Smooth muscle cell (in vitro differentiated cells): ENCODE measurements around the gene SEL1L2. TPM values are rescaled to one million over a fixed set of nuclear protein-coding genes. Genes with fewer than 3 reads are reported as not detected.
A peak's percentile ranks its signal among the peaks of the same experiment; 100 is the strongest.
"Not testable (repeated sequence)": the region's sequence is repeated elsewhere in the genome, so short reads cannot be mapped to it uniquely, and the experiment has no call there.

ENCODE experiments used
- DNase-seq: peaks from one replicate; lab custom pipeline; 2025; ENCODE audit not compliant: unreplicated experiment; lab: John Stamatoyannopoulos, UW
- H2AFZ ChIP-seq: fragments of 200-600 bp; sonication (generic); 2 replicates; pipeline ENCODE4 v1.6.0; 2016; ENCODE audit warnings: antibody characterized with exemption, low read depth, mild to moderate bottlenecking
- H3F3A ChIP-seq: fragments of 200-600 bp; sonication (generic); 2 replicates; pipeline ENCODE4 v1.6.0; 2017; ENCODE audit warnings: antibody characterized with exemption, low read depth
- H3K27ac ChIP-seq: fragments of 200-600 bp; sonication (generic); 2 replicates; pipeline ENCODE4 v1.5.1; 2016; ENCODE audit warnings: low read depth, mild to moderate bottlenecking
- H3K27me3 ChIP-seq: fragments of 200-600 bp; sonication (generic); 2 replicates; pipeline ENCODE4 v1.6.1; 2016; ENCODE audit warnings: low read depth, mild to moderate bottlenecking
- H3K36me3 ChIP-seq: fragments of 200-600 bp; sonication (generic); 2 replicates; pipeline ENCODE4 v1.5.1; 2016; ENCODE audit warnings: low read depth
- H3K4me1 ChIP-seq: fragments of 200-600 bp; sonication (generic); 2 replicates; pipeline ENCODE4 v1.5.1; 2016; ENCODE audit warnings: low read depth
- H3K4me2 ChIP-seq: fragments of 200-600 bp; sonication (generic); 2 replicates; pipeline ENCODE4 v1.6.0; 2016; ENCODE audit warnings: mild to moderate bottlenecking
- H3K4me3 ChIP-seq: fragments of 200-600 bp; sonication (generic); 2 replicates; pipeline ENCODE4 v1.5.1; 2016; ENCODE audit warnings: mild to moderate bottlenecking
- H3K79me2 ChIP-seq: fragments of 200-600 bp; sonication (generic); 2 replicates; pipeline ENCODE4 v1.6.0; 2016; ENCODE audit warnings: low read depth, mild to moderate bottlenecking
- H3K9ac ChIP-seq: fragments of 200-600 bp; sonication (generic); 2 replicates; pipeline ENCODE4 v1.6.0; 2016; ENCODE audit warnings: low read depth
- H3K9me3 ChIP-seq: fragments of 200-600 bp; sonication (generic); replicated peaks from 2 replicates; pipeline ENCODE4 v1.5.1; 2016; ENCODE audit warnings: low read depth
- H4K20me1 ChIP-seq: fragments of 200-600 bp; sonication (generic); 2 replicates; pipeline ENCODE4 v1.6.0; 2016; ENCODE audit warnings: low read depth
- WGBS: methylation state at CpG from one replicate; pipeline ENCODE4 v1.1.7; 2016; ENCODE audit warnings: low lambda C conversion rate; 5-methylcytosine and 5-hydroxymethylcytosine counted together
- polyA plus RNA-seq: library from polyadenylated mRNA; unstranded; fragments of >200 nt; fragmentation: Nextera tagmentation; extraction: Ambion mirVana; gene quantifications from 2 replicates; pipeline ENCODE4 v1.2.1, GENCODE V29; 2016
- total RNA-seq: library from RNA; depleted of rRNA; stranded (reverse); fragments of >200 nt; gene quantifications from 2 replicates; pipeline ENCODE4 v1.2.3, GENCODE V29; 2014
- TF ChIP-seq, protein P1 (sequence below): fragments of 200-600 bp; sonication (generic); IDR thresholded peaks from 2 replicates; pipeline ENCODE4 v1.5.1; 2017; ENCODE audit warnings: borderline replicate concordance, mild to moderate bottlenecking, antibody characterized with exemption; ENCODE audit not compliant: insufficient read depth, poor library complexity, severe bottlenecking

The SEL1L2 gene
- total and polyA plus RNA-seq, 2 experiments from 2014 or later, result not detected

DNA sequence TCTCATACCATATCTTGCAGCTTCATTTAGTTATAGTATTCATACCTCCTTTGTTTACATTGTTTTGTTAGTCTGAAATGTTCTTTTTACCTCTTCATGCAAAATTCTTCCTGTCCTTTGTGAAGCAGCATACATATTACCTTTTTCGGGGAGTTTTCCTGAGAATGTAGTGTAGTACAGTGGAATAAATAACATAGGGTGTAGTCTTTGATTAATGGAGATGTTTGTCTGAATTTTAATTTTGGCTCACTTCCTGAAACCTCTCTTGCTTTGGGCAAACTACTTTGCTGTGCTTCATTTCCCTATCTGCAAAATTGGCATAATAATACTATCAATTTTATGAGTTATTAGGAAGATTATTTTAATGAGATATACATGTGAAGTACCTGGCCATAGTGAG is 10.5 kb upstream of the SEL1L2 start:
- WGBS, result 91% methylated on average over 1 of the region's 1 CpG
- Histone ChIP-seq H2AFZ (no peak overlapping the region), H3K4me3 (no peak overlapping the region), H3K36me3 (no peaks in the 10 kb centered on the region), H3K9me3 (no peaks in the 10 kb centered on the region), H3K4me1 (no peaks in the 10 kb centered on the region), H3K79me2 (no peaks in the 10 kb centered on the region), H3K27ac (no peak overlapping the region), H3K27me3 (peaks cover 17% of the 10 kb centered on the region), H4K20me1 (no peaks in the 10 kb centered on the region), H3F3A (no peaks in the 10 kb centered on the region), H3K4me2 (no peak overlapping the region), H3K9ac (no peak overlapping the region)
- TF ChIP-seq, protein P1, sequence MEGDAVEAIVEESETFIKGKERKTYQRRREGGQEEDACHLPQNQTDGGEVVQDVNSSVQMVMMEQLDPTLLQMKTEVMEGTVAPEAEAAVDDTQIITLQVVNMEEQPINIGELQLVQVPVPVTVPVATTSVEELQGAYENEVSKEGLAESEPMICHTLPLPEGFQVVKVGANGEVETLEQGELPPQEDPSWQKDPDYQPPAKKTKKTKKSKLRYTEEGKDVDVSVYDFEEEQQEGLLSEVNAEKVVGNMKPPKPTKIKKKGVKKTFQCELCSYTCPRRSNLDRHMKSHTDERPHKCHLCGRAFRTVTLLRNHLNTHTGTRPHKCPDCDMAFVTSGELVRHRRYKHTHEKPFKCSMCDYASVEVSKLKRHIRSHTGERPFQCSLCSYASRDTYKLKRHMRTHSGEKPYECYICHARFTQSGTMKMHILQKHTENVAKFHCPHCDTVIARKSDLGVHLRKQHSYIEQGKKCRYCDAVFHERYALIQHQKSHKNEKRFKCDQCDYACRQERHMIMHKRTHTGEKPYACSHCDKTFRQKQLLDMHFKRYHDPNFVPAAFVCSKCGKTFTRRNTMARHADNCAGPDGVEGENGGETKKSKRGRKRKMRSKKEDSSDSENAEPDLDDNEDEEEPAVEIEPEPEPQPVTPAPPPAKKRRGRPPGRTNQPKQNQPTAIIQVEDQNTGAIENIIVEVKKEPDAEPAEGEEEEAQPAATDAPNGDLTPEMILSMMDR, result no peak
- DNase-seq, result no peak

DNA sequence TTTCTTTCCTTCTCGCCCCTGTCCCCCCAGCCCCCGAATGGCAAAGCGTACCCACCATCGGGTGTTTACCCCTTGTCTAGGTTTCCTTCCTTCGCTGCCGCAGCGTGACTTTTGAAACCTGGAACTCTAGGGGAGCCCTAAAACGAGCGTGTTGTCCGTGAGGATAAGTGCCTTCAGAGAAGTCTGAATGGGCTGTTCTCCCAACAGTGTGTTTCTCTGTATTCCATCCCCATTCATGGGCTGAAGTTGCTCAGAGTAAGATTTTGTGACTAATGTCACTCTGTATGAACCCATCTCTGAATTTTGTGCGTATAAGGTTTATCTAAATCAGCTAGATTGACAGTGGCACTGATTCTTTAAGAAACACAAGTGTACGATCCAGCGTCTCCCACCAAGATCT is 5.9 kb upstream of the SEL1L2 start:
- H3K4me1 ChIP-seq, result peaks cover under 1% of the 10 kb centered on the region
- TF ChIP-seq, protein P1, result no peak
- no peaks in the 10 kb centered on the region for H4K20me1 ChIP-seq
- DNase-seq, result no peak
- H3F3A ChIP-seq, result no peaks in the 10 kb centered on the region
- no peak overlapping the region for H3K9ac ChIP-seq
- no peaks in the 10 kb centered on the region for H3K36me3 ChIP-seq
- H3K27me3 ChIP-seq, result peaks cover 20% of the 10 kb centered on the region
- peak overlapping the region; percentile 8 for H2AFZ ChIP-seq
- H3K9me3 ChIP-seq, result no peaks in the 10 kb centered on the region
- no peaks in the 10 kb centered on the region for H3K79me2 ChIP-seq
- H3K4me3 ChIP-seq, result peak overlapping the region; percentile 69
- WGBS, result 18% methylated on average over 13 of the region's 13 CpGs
- H3K4me2 ChIP-seq, result peak overlapping the region; percentile 92
- H3K27ac ChIP-seq, result no peak overlapping the region

DNA sequence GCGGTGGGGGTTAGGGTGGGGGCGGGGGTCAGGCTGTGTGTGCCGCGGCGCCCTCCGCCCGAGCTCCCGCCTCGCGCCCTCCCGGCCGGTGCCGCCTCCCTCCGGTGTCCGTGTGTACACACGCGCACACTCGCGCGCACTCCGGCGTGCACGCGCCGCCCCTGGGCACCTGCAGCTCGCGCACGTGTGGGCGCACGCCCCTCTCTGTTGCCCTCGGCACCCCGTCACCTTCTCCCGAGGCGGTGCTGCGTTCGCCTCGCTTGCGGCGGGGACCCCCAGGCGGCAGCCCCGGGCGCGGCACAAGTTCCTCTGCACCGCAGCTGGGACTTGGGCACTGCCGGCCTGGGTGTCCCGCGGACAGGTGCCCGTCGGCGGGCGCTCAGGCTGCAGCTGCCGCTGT is 5.4 kb upstream of the SEL1L2 start:
- no peak overlapping the region for H3K27ac ChIP-seq
- H3K9me3 ChIP-seq, result no peaks in the 10 kb centered on the region
- no peak for DNase-seq
- peak overlapping the region; percentile 69 for H3K4me3 ChIP-seq
- under 1% methylated on average over 22 of the region's 52 CpGs for WGBS
- no peak overlapping the region for H3K9ac ChIP-seq
- H4K20me1 ChIP-seq, result no peaks in the 10 kb centered on the region
- peak overlapping the region; percentile 92 for H3K4me2 ChIP-seq
- peak overlapping the region; percentile 8 for H2AFZ ChIP-seq
- no peaks in the 10 kb centered on the region for H3F3A ChIP-seq
- TF ChIP-seq, protein P1, result no peak
- peaks cover 5% of the 10 kb centered on the region for H3K4me1 ChIP-seq
- peaks cover 20% of the 10 kb centered on the region for H3K27me3 ChIP-seq
- no peaks in the 10 kb centered on the region for H3K36me3 ChIP-seq
- H3K79me2 ChIP-seq, result no peaks in the 10 kb centered on the region

DNA sequence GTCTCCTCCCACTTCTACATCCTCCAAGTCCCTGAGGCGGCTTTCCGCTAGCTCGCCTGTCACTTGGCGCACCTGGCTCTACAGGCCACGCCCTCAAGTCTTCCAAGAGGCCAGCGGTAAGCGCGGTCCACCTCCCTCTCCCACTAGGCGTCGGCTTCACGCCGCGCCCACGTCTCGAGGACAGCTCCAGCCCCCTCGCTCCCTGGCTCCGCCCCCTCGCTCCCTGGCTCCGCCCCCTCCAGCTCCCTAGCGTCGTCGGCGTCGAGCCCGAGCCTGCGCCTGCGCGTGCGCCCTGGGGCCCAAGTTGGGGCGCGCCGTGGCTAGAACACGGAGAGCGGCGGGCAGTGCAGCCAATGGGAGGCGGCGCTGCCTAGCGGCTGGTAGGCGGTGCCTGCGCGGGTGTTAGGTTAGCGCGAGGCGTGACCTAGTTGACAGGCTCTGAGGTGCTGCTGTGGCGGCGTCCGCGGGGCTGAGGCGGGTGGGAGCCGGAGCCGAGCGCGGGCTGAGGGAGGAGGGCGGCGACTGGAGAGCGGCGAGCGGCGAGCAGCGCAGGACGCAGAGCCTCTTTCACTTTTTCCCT is 4.8 kb upstream of the SEL1L2 start, which contains the start of gene MACROD2:
Gene MACROD2 (plus strand): TSS at position 431 of the 580 bp plus-strand sequence.
- WGBS, result 2% methylated on average over 47 of the region's 61 CpGs
- peak within 1 kb of the TSS; percentile 9 for H2AFZ ChIP-seq
- no peaks in the 10 kb centered on the region for H4K20me1 ChIP-seq
- TF ChIP-seq, protein P1, result no peak
- no peaks in the 10 kb centered on the region for H3K9me3 ChIP-seq
- H3F3A ChIP-seq, result no peaks in the 10 kb centered on the region
- peak; percentile 44 for DNase-seq
- H3K4me1 ChIP-seq, result peaks cover 7% of the 10 kb centered on the region
- H3K79me2 ChIP-seq, result no peaks in the 10 kb centered on the region
- no peaks in the 10 kb centered on the region for H3K36me3 ChIP-seq
- H3K27ac ChIP-seq, result no peak within 1 kb of the TSS
- peak within 1 kb of the TSS; percentile 92 for H3K4me2 ChIP-seq
- H3K27me3 ChIP-seq, result peaks cover 20% of the 10 kb centered on the region
- no peak within 1 kb of the TSS for H3K9ac ChIP-seq
- peak within 1 kb of the TSS; percentile 69 for H3K4me3 ChIP-seq

DNA sequence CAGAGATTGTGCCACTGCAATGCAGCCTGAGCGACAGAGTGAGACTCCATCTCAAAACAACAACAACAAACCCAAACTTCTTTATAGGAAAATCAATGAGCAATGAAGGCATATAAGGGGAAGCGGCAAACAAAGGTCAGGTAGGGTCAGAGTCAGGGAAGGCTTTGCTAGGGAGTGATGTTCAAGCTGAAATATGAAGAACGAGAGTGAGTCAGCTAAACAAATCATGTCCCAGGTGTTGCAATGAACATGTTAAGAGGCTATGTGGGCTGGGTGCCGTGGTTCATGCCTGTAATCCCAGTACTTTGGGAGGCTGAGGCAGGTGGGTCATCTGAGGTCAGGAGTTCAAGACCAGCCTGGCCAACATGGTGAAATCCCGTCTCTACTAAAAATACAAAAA is 1.5 kb upstream of the SEL1L2 start:
- not testable (repeated sequence) for H3K4me2 ChIP-seq, H3K4me3 ChIP-seq, H3K4me1 ChIP-seq, H2AFZ ChIP-seq, H3K9ac ChIP-seq, H3K79me2 ChIP-seq, H4K20me1 ChIP-seq, DNase-seq, H3K9me3 ChIP-seq, H3K27ac ChIP-seq, H3K36me3 ChIP-seq, H3F3A ChIP-seq
- WGBS, result 95% methylated on average over 5 of the region's 5 CpGs
- H3K27me3 ChIP-seq, result peaks cover 13% of the 10 kb centered on the region
